ENCODE measurements around the gene KHK.
A peak's percentile ranks its signal among the peaks of the same experiment; 100 is the strongest.

KHK gene

GRCh38 chr2:27126252-27126710 is 39.7 kb downstream of the KHK start:
- no peak for DNase-seq (ENCODE audit: low read depth in 2 of 2)

- no peak for DNase-seq (ENCODE audit: low read depth in 2 of 2)
Measured at GRCh38 chr2:27127883-27128667, 41.5 kb downstream of the KHK start.

GRCh38 chr2:27128668-27129571 is 42.3 kb downstream of the KHK start:
- no peak for DNase-seq (ENCODE audit: low read depth in 2 of 2)

- DNase-seq (ENCODE audit: low read depth in 2 of 2): no peak
Measured at GRCh38 chr2:27130396-27130795, 43.8 kb downstream of the KHK start.

GRCh38 chr2:27131429-27131828 is 44.9 kb downstream of the KHK start:
- no peak for DNase-seq (ENCODE audit: low read depth in 2 of 2)

- peak; percentile 8 to 18 for DNase-seq (ENCODE audit: low read depth in 2 of 2)
Measured at GRCh38 chr2:27133195-27133875, 46.8 kb downstream of the KHK start.

GRCh38 chr2:27133905-27134780 is 47.6 kb downstream of the KHK start, which contains the start of gene PREB:
Gene PREB, minus strand, starts transcription at chr2:27134636. Its CDS starts 215 bp downstream, at chr2:27134421.
- DNase-seq (ENCODE audit: low read depth in 2 of 2): peak; percentile 98 to 99

GRCh38 chr2:27134781-27135477 is 48.4 kb downstream of the KHK start:
- DNase-seq (ENCODE audit: low read depth in 2 of 2): no peak

- no peak for DNase-seq (ENCODE audit: low read depth in 2 of 2)
Measured at GRCh38 chr2:27135478-27135955, 48.9 kb downstream of the KHK start.

GRCh38 chr2:27136751-27137150 is 50.2 kb downstream of the KHK start:
- no peak for DNase-seq (ENCODE audit: low read depth in 2 of 2)

- no peak for DNase-seq (ENCODE audit: low read depth in 2 of 2)
Measured at GRCh38 chr2:27137322-27137935, 50.9 kb downstream of the KHK start.

- DNase-seq (ENCODE audit: low read depth in 2 of 2): no peak
Measured at GRCh38 chr2:27138111-27138510, 51.5 kb downstream of the KHK start.

- DNase-seq (ENCODE audit: low read depth in 2 of 2): no peak
Measured at GRCh38 chr2:27139310-27139709, 52.7 kb downstream of the KHK start, which contains the start of gene PRR30. Gene PRR30, minus strand, starts transcription at chr2:27139410. Its CDS starts 1,081 bp downstream, at chr2:27138329.

GRCh38 chr2:27143285-27143684 is 56.7 kb downstream of the KHK start:
- DNase-seq (ENCODE audit: low read depth in 2 of 2): no peak

- no peak for DNase-seq (ENCODE audit: low read depth in 2 of 2)
Measured at GRCh38 chr2:27145682-27146081, 59.1 kb downstream of the KHK start.

- no peak for DNase-seq (ENCODE audit: low read depth in 2 of 2)
Measured at GRCh38 chr2:27147935-27148334, 61.4 kb downstream of the KHK start.

GRCh38 chr2:27148801-27149439 is 62.3 kb downstream of the KHK start, which contains the start of gene TCF23:
Gene TCF23, plus strand, starts transcription at chr2:27149004. Its CDS starts 130 bp downstream, at chr2:27149134.
- DNase-seq (ENCODE audit: low read depth in 2 of 2): no peak

GRCh38 chr2:27149570-27150405 is 63.2 kb downstream of the KHK start:
- DNase-seq (ENCODE audit: low read depth in 2 of 2): no peak

All from stimulated activated CD8-positive, alpha-beta memory T cell treated with anti-CD3 and anti-CD28 coated beads, Interleukin-15, amount 100 ng/mL, for 48 hours (primary cell).